Body of pancreas (tissue), 4 donors: ENCODE data around the gene CST8.

Experiments
- POLR2A ChIP-seq, 3 donors: fragments of 450-650 bp; IDR thresholded peaks; one replicate each; pipeline ENCODE4 v1.6.1; 2016; ENCODE audit warnings: antibody characterized with exemption in 3 of 3, mild to moderate bottlenecking in 2 of 3
- TF ChIP-seq, protein P1 (sequence below), 7 experiments: fragments of 450-650 bp in 4 of 7; fragments of 200-600 bp in 3 of 7; sonication (generic) in 3 of 7; IDR thresholded peaks; one replicate each; pipeline ENCODE4 v1.5.1; 2016 to 2019; ENCODE audit warnings: antibody characterized with exemption in 7 of 7

GRCh38 chr20:23513164-23513563, 22.2 kb downstream of the CST8 start:
- no peak for TF ChIP-seq POLR2A (IDR thresholded peaks at IDR 0.05)
- TF ChIP-seq, protein P1, sequence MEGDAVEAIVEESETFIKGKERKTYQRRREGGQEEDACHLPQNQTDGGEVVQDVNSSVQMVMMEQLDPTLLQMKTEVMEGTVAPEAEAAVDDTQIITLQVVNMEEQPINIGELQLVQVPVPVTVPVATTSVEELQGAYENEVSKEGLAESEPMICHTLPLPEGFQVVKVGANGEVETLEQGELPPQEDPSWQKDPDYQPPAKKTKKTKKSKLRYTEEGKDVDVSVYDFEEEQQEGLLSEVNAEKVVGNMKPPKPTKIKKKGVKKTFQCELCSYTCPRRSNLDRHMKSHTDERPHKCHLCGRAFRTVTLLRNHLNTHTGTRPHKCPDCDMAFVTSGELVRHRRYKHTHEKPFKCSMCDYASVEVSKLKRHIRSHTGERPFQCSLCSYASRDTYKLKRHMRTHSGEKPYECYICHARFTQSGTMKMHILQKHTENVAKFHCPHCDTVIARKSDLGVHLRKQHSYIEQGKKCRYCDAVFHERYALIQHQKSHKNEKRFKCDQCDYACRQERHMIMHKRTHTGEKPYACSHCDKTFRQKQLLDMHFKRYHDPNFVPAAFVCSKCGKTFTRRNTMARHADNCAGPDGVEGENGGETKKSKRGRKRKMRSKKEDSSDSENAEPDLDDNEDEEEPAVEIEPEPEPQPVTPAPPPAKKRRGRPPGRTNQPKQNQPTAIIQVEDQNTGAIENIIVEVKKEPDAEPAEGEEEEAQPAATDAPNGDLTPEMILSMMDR (IDR thresholded peaks at IDR 0.05): no peak
